Transverse colon (tissue), 3 donors: ENCODE data around the gene ABCG2.

Experiments
- EP300 ChIP-seq: sonication (generic); formaldehyde crosslinking; IDR thresholded peaks from one replicate; pipeline ENCODE4 v1.6.1; 2017; ENCODE audit warnings: antibody characterized with exemption, low read depth
- POLR2A ChIP-seq: fragments of 450-650 bp; IDR thresholded peaks from one replicate; pipeline ENCODE4 v1.6.1; 2016; ENCODE audit warnings: antibody characterized with exemption, mild to moderate bottlenecking, moderate library complexity
- TF ChIP-seq, protein P1 (sequence below), 5 experiments: fragments of 200-600 bp in 3 of 5; fragments of 450-650 bp in 2 of 5; sonication (generic) in 3 of 5; IDR thresholded peaks; 1 replicate in 2 of 5; 2 replicates in 3 of 5; pipeline ENCODE4 v1.5.1; 2016 to 2017; ENCODE audit warnings: antibody characterized with exemption in 5 of 5, inconsistent platforms in 3 of 5, mild to moderate bottlenecking in 2 of 5, moderate library complexity in 1 of 5

DNA sequence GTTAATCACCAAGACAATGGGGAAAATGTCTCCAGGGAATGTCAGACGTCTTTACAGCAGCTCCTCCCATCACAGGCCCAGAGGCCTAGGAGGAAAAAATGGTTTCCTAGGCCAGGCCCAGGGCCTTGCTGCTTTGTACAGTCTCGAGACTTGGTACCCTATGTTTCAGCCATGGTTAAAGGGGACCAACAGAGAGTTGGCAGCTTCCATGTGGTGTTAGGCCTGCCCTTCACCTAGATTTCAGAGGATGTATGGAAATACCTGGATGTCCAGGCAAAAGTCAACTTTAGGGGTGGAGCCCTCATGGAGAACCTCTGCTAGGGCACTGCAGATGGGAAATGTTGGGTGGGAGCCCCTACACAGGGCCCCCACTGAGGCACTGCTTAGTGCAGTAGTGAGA lies 38.5 kb downstream of the ABCG2 start:
- TF ChIP-seq, protein P1, sequence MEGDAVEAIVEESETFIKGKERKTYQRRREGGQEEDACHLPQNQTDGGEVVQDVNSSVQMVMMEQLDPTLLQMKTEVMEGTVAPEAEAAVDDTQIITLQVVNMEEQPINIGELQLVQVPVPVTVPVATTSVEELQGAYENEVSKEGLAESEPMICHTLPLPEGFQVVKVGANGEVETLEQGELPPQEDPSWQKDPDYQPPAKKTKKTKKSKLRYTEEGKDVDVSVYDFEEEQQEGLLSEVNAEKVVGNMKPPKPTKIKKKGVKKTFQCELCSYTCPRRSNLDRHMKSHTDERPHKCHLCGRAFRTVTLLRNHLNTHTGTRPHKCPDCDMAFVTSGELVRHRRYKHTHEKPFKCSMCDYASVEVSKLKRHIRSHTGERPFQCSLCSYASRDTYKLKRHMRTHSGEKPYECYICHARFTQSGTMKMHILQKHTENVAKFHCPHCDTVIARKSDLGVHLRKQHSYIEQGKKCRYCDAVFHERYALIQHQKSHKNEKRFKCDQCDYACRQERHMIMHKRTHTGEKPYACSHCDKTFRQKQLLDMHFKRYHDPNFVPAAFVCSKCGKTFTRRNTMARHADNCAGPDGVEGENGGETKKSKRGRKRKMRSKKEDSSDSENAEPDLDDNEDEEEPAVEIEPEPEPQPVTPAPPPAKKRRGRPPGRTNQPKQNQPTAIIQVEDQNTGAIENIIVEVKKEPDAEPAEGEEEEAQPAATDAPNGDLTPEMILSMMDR (IDR thresholded peaks at IDR 0.05), result no peak
- TF ChIP-seq EP300 (no peak), POLR2A (no peak)
